WTC11 (cell line): ENCODE results near the gene WDR48. TPM values are rescaled to one million over a fixed set of nuclear protein-coding genes. Genes with fewer than 3 reads are reported as not detected.

Source experiments
- ATAC-seq: fragments of 200-7000 bp; cut with Tn5 transposase; 2 replicates; pipeline ENCODE4 v1.10.0; 2021; ENCODE audit warnings: mild to moderate bottlenecking, moderate library complexity
- CTCF ChIA-PET: fragments of 300-600 bp; sonication (Branson Sonifier 250); formaldehyde crosslinking; loops from one replicate; lab custom pipeline; 2021; ENCODE audit warnings: antibody characterized with exemption; lab: Charles Lee
- POLR2A ChIA-PET: fragments of 350-600 bp; sonication (Branson Sonifier 250); formaldehyde crosslinking; loops from one replicate; lab custom pipeline; 2021; ENCODE audit warnings: antibody characterized with exemption; lab: Charles Lee
- DNase-seq: peaks from one replicate; pipeline ENCODE4 v3.0.0; 2021; ENCODE audit warnings: low spot score
- H3K27ac Mint-ChIP-seq: 2 replicates; pipeline ENCODE4 v1.8.0; 2021; ENCODE audit warnings: mixed read lengths
- H3K27me3 Mint-ChIP-seq: 2 replicates; pipeline ENCODE4 v1.8.0; 2021; ENCODE audit warnings: low read depth, mild to moderate bottlenecking, moderate library complexity, mixed read lengths
- H3K36me3 Mint-ChIP-seq: 2 replicates; pipeline ENCODE4 v1.8.0; 2021; ENCODE audit warnings: mixed read lengths
- H3K4me1 Mint-ChIP-seq: 2 replicates; pipeline ENCODE4 v1.8.0; 2022; ENCODE audit warnings: mixed read lengths
- H3K4me3 Mint-ChIP-seq: 2 replicates; pipeline ENCODE4 v1.8.0; 2021; ENCODE audit warnings: mild to moderate bottlenecking, moderate library complexity, mixed read lengths
- H3K9me3 Mint-ChIP-seq: 2 replicates; pipeline ENCODE4 v1.8.0; 2021; ENCODE audit warnings: mixed read lengths
- FOXJ3 ChIP-seq: sonication (generic); formaldehyde crosslinking; IDR thresholded peaks from 2 replicates; pipeline ENCODE4 v1.9.0; 2021; ENCODE audit warnings: missing genetic modification reagents, mild to moderate bottlenecking, borderline replicate concordance
- FOXK1 ChIP-seq: sonication (generic); formaldehyde crosslinking; IDR thresholded peaks from 2 replicates; pipeline ENCODE4 v1.8.0; 2022; ENCODE audit warnings: mild to moderate bottlenecking, moderate library complexity, missing genetic modification reagents
- KAT7 ChIP-seq: sonication (generic); formaldehyde crosslinking; IDR thresholded peaks from 2 replicates; pipeline ENCODE4 v1.8.1; 2023; ENCODE audit warnings: missing genetic modification reagents, mild to moderate bottlenecking, borderline replicate concordance
- NFE2L1 ChIP-seq: sonication (generic); formaldehyde crosslinking; IDR thresholded peaks from 2 replicates; pipeline ENCODE4 v1.8.1; 2023; ENCODE audit warnings: missing genetic modification reagents
- NR3C1 ChIP-seq: sonication (generic); formaldehyde crosslinking; conservative IDR thresholded peaks from 2 replicates; pipeline ENCODE4 v1.8.1; 2023; ENCODE audit warnings: low read depth, mild to moderate bottlenecking, missing genetic modification reagents
- TCF7 ChIP-seq: sonication (generic); formaldehyde crosslinking; IDR thresholded peaks from 2 replicates; pipeline ENCODE4 v1.8.0; 2022; ENCODE audit warnings: mild to moderate bottlenecking, low read depth, missing genetic modification reagents, moderate library complexity
- ZNF416 ChIP-seq: fragments of 250-450 bp; sonication (Bioruptor Pico); IDR thresholded peaks from 2 replicates; pipeline ENCODE4 v1.9.0; 2021; ENCODE audit warnings: mild to moderate bottlenecking, inconsistent platforms
- microRNA-seq: library from miRNA; unstranded; fragments of <30 nt; microRNA quantifications from one replicate; pipeline ENCODE4 v1.2.0, GENCODE V29; 2022; ENCODE audit warnings: borderline number of aligned reads
- total RNA-seq: library from RNA; stranded (reverse); gene quantifications from 3 replicates; pipeline ENCODE4 v1.2.3, GENCODE V29; 2021
- TF ChIP-seq, protein P1 (sequence below): sonication (generic); formaldehyde crosslinking; IDR thresholded peaks from 2 replicates; pipeline ENCODE4 v1.8.1; 2022; ENCODE audit warnings: mild to moderate bottlenecking, moderate library complexity, missing genetic modification reagents
- TF ChIP-seq, protein P2 (sequence below): sonication (generic); formaldehyde crosslinking; IDR thresholded peaks from 2 replicates; pipeline ENCODE4 v1.8.1; 2023; ENCODE audit warnings: mild to moderate bottlenecking, missing genetic modification reagents, moderate library complexity
- TF ChIP-seq, protein P3 (sequence below): sonication (generic); formaldehyde crosslinking; IDR thresholded peaks from 2 replicates; pipeline ENCODE4 v1.8.0; 2022; ENCODE audit warnings: mild to moderate bottlenecking, missing genetic modification reagents

The WDR48 gene
- total RNA-seq, 1 experiment from 2014 or later, result 40.9 TPM

DNA sequence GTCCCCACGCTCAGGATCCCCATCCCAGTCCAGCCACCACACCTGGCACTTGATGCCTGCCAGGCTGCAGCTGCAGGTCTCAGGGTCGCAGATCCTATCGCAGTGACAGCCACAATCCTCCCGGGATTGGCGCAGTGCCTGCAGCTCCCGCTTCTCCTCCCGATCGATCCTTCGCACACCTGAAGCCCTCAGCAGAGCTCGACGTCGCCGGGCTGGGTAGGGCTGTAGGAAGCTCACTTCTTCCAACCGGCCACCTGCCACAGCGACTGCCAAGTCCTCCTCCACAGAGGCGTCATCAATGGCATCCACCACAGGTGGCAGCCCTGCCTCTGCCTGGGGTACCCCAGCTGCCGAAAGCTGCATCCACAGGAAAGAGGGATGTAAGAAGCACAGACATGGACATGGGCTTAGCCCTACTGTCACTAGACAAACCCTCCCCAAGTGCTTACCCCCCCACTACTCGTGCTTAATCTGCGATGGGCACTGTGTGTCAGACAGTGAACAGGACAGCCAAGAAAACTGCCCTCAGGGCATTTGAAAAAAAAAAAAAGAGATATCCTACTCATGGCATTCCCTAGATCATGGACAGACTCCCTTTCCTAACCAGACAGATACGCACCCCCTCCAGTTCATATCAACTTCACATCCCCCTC lies 92.4 kb downstream of the WDR48 start (continued):
- TF ChIP-seq TCF7 (no peak), KAT7 (CRISPR knock-in tag) (no peak)

DNA sequence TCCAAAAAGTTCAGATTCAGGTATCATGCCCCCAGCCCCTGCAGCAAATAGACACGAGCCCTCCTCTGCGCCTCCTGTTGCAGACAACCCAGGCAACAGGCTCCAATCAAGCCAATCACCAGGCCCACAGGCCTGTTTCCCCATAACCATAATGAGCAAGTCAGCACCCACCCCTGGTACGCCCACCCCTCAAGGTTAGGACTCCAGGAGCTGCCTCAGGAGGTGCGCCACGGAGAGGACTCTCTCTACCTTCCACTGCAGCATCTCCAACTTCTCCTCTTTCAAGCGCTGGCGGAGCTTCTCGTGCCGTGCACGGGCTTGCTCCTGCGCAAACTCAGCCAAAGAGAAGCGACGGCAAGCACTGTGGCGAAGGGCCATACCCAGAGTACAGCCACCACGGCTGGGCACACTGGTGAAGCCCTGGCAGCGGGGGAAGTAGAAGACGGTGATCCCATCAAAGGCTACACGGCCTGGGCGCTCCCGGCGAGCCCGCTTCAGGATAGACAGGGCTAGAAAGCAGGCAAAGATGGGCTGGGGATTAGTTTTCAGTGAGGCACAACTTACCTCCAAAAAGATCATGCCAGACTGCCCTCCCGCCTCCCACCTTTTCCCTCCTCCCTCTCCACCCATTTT lies 93.0 kb downstream of the WDR48 start:
- TF ChIP-seq, protein P1, sequence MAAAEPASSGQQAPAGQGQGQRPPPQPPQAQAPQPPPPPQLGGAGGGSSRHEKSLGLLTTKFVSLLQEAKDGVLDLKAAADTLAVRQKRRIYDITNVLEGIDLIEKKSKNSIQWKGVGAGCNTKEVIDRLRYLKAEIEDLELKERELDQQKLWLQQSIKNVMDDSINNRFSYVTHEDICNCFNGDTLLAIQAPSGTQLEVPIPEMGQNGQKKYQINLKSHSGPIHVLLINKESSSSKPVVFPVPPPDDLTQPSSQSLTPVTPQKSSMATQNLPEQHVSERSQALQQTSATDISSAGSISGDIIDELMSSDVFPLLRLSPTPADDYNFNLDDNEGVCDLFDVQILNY (CRISPR knock-in tag), result no peak
- no peak for TF ChIP-seq NR3C1
- no peak for TF ChIP-seq NFE2L1 (CRISPR knock-in tag)
- no peak for TF ChIP-seq FOXK1 (CRISPR knock-in tag)
- TF ChIP-seq, protein P2, sequence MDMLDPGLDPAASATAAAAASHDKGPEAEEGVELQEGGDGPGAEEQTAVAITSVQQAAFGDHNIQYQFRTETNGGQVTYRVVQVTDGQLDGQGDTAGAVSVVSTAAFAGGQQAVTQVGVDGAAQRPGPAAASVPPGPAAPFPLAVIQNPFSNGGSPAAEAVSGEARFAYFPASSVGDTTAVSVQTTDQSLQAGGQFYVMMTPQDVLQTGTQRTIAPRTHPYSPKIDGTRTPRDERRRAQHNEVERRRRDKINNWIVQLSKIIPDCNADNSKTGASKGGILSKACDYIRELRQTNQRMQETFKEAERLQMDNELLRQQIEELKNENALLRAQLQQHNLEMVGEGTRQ (CRISPR knock-in tag), result no peak
- TF ChIP-seq, protein P3, sequence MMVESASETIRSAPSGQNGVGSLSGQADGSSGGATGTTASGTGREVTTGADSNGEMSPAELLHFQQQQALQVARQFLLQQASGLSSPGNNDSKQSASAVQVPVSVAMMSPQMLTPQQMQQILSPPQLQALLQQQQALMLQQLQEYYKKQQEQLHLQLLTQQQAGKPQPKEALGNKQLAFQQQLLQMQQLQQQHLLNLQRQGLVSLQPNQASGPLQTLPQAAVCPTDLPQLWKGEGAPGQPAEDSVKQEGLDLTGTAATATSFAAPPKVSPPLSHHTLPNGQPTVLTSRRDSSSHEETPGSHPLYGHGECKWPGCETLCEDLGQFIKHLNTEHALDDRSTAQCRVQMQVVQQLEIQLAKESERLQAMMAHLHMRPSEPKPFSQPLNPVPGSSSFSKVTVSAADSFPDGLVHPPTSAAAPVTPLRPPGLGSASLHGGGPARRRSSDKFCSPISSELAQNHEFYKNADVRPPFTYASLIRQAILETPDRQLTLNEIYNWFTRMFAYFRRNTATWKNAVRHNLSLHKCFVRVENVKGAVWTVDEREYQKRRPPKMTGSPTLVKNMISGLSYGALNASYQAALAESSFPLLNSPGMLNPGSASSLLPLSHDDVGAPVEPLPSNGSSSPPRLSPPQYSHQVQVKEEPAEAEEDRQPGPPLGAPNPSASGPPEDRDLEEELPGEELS (CRISPR knock-in tag), result no peak
- Mint-ChIP-seq H3K4me1 (peaks cover 42% of the 10 kb centered on the region), H3K9me3 (no peaks in the 10 kb centered on the region), H3K27ac (no peak overlapping the region), H3K4me3 (no peak overlapping the region), H3K27me3 (no peaks in the 10 kb centered on the region), H3K36me3 (peaks cover 34% of the 10 kb centered on the region)
- POLR2A ChIA-PET, result no interaction called here
- ATAC-seq, result no peak
- DNase-seq, result no peak
- CTCF ChIA-PET, result no interaction called here

DNA sequence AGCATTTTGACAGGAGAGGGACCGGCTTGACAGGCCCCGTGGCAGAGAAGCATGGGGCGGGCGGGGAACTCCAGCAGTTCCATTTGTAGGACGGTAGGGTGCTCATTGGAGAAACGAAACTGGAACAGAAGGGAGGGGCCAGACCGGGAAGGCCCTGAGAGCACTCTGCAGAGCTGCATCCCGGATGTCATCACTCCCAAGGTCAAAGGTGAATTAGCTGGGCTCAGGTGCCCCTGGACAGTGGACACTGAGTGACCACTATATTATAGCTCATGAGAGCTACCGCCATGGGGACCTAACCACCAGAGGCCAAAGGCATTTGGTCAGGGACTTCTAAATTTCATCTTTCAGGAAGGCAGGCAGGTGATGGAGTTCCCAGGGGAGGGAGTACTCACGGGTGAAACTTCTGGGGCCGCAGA lies 94.3 kb downstream of the WDR48 start:
- H3K4me1 Mint-ChIP-seq, result peaks cover 55% of the 10 kb centered on the region
- ChIA-PET CTCF (interaction anchor here (0.9 to 2.9 kb wide), 2 partner anchors 45 to 142 kb away, joined by 3 to 12 read pairs; no protein-coding TSS in a partner anchor), POLR2A (no interaction called here)
- peaks cover 34% of the 10 kb centered on the region for H3K36me3 Mint-ChIP-seq
- no peak overlapping the region for H3K4me3 Mint-ChIP-seq
- TF ChIP-seq ZNF416 (CRISPR knock-in tag), result no peak
- no peak for TF ChIP-seq FOXJ3 (CRISPR knock-in tag)
- no peak for ATAC-seq
- no peaks in the 10 kb centered on the region for H3K27me3 Mint-ChIP-seq
- H3K9me3 Mint-ChIP-seq, result no peaks in the 10 kb centered on the region
- peak overlapping the region; percentile 15; the same call in 1 of the 2 replicates for H3K27ac Mint-ChIP-seq
- no peak for DNase-seq

Small RNA genes within 50 kb of the gene (microRNA-seq; reads per million reads assigned to microRNA genes)
- 2.4 reads per million for gene MIR6822

Other genes with a start within 250 kb of the WDR48 start
- gene SCN10A, start 235.8 kb upstream of the WDR48 start, total RNA-seq, result not detected in 3 replicates
- gene SCN11A, start 72 bp upstream of the WDR48 start, total RNA-seq, result 0.13 to 0.27 TPM (median 0.25 TPM) in 3 replicates
- 44.6 to 50.7 TPM (median 47.4 TPM) in 3 replicates for gene GORASP1, start 55.6 kb downstream of the WDR48 start, total RNA-seq
- 3.8 to 4.6 TPM (median 4.4 TPM) in 3 replicates for gene TTC21A, start 55.7 kb downstream of the WDR48 start, total RNA-seq
- 8.0 to 8.7 TPM (median 8.5 TPM) in 3 replicates for gene CSRNP1, start 101.6 kb downstream of the WDR48 start, total RNA-seq
- gene XIRP1, start 140.6 kb downstream of the WDR48 start, total RNA-seq, result not detected in 3 replicates
- gene CX3CR1, start 228.0 kb downstream of the WDR48 start, total RNA-seq, result 0.07 to 0.37 TPM (median 0.11 TPM) in 3 replicates